Astrocyte of the cerebellum (primary cell): ENCODE data around the gene DNMBP.
A peak's percentile ranks its signal among the peaks of the same experiment; 100 is the strongest.

Source experiments
- DNase-seq: peaks from one replicate; pipeline ENCODE4 v3.0.0-alpha.2; 2011; ENCODE audit warnings: low read depth
- H3K4me3 ChIP-seq: 2 replicates; pipeline ENCODE4 v1.5.1; 2011; ENCODE audit warnings: mild to moderate bottlenecking, low read depth, low read length, moderate library complexity
- in situ Hi-C: cut with HindIII; loops from 2 replicates; pipeline ENCODE4 v1.10.0; 2017; ENCODE audit warnings: low sequenced_read_pairs
- TF ChIP-seq, protein P1 (sequence below): IDR thresholded peaks from 2 replicates; pipeline ENCODE4 v1.5.1; 2012; ENCODE audit warnings: low read length, low read depth, moderate library complexity, mild to moderate bottlenecking; ENCODE audit errors: missing control alignments

The DNMBP gene

DNA sequence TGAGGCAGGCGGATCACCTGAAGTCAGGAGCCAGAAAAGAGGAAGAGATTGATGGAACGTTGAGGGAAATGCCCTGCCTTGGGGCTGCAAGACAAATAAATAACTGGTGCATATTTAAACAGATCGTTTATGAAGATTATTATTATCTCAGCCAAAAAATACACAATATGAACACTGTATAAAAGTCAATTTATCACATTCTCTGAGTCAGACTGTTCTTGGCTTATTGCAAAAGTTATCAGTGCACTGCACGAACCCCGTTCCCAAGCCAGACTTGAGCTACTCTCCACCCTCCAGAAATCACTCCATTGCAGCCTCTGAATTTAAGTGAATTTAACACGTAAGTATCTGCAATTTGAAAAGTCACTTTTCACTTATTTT is 1.6 kb downstream of the DNMBP start:
- TF ChIP-seq, protein P1, sequence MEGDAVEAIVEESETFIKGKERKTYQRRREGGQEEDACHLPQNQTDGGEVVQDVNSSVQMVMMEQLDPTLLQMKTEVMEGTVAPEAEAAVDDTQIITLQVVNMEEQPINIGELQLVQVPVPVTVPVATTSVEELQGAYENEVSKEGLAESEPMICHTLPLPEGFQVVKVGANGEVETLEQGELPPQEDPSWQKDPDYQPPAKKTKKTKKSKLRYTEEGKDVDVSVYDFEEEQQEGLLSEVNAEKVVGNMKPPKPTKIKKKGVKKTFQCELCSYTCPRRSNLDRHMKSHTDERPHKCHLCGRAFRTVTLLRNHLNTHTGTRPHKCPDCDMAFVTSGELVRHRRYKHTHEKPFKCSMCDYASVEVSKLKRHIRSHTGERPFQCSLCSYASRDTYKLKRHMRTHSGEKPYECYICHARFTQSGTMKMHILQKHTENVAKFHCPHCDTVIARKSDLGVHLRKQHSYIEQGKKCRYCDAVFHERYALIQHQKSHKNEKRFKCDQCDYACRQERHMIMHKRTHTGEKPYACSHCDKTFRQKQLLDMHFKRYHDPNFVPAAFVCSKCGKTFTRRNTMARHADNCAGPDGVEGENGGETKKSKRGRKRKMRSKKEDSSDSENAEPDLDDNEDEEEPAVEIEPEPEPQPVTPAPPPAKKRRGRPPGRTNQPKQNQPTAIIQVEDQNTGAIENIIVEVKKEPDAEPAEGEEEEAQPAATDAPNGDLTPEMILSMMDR = no peak
- H3K4me3 ChIP-seq = peak overlapping the region; percentile 88
- no peak for DNase-seq
- in situ Hi-C loops = no loop called here

DNA sequence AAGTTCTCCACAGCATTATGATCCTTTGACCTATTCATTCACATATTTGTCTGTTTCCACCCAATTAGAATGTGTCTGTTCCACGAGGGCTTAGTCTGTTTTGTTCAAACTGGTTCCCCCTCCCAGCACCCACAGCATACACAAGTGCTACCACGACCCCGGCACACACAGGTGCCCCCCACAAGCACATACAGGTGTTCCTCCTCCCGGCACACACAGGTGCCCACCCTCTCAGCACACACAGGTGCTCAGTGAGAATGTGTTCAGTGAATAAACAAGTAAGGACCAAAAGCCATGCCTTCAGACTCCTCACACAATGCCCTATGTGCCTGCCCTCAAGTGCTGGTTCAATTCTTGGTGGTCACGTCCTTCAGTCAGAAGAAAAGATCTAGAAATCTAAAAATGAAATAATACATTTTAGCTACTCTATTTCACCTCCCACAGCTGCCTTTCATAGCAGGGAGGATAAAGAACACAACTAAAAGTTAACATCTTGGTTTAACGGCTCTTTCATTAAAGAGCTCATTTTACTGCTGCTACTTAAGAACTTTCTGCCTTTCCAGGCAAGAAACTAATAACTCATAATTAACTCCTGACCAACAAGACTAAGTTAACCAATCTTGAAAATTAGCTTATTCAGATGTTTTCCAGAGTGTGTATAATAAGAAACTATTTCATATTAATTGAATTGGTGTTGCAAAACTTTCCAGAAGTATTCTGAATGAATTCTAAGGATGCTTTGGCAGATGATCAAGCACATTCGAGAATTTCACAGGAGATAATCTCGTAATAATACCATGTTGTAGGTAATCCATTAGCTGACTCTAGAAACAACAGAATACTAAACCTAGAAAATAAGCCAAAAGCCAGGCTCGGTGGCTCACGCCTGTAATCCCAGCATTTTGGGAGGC is 2.3 kb downstream of the DNMBP start:
- TF ChIP-seq, protein P1 = no peak
- H3K4me3 ChIP-seq = peak overlapping the region; percentile 88
- in situ Hi-C loops = no loop called here
- no peak for DNase-seq

DNA sequence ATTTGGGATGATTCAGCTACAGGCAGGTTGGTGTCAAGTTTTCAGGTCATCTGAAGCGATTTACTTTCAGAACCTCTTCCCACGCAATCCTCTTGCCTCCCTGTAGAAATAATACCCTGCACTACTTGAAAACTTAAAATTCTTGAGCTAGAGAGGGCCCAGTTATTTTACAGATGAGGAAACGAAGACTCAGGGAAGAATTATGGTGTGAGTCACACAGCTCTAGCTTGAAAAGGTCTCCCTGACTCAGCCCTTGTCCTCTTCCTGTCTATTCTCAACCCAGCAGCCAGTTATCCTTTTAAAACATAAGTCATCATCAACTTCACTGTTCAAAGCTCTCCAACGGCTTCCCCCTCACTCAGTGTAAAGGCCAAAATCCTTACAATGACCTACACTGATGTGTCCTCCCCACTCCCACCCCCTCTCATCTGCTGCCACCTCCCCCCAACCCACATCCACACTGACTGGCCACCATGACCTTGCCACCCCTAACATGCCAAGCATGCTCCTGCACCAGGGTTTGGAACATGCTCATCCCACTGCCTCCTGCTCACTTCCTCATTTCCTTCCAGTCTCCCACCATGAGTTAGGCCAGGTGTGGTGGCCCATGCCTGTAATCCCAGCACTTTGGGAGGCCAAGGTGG is 3.4 kb downstream of the DNMBP start:
- DNase-seq = peak; percentile 70
- in situ Hi-C loops = no loop called here
- peak overlapping the region; percentile 20 for H3K4me3 ChIP-seq
- TF ChIP-seq, protein P1 = no peak

DNA sequence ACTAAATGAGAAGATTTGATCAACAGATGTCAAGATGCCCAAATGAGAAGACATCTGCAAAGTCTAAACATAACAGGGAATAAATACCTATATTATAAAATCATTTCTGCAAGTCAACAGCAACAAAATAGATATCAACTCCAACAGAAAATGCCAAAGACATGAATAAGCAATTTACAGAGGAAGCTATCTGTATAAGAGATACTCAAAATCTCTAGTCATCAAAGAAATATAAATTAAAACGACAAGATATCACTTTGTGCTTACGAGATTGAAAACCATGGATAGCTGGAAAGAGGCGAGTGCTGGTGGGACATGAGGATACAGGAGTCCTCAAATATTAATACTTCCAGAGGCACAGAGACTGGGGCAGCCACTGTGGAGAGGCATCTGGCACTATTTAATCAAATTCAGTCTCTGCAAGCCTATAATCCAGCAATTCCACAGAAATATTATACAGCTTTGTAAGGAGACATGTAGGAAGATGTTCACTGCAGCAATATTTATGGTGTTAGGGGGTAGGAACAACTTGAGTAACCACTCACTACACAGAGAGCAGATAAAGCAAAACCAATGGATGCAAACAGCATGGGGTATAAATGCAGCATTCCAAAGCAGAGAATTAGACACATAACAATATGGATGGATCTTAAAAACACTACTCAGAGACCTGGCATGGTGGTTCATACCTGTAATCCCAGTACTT is 4.8 kb downstream of the DNMBP start:
- TF ChIP-seq, protein P1 = no peak
- DNase-seq = no peak
- in situ Hi-C loops = no loop called here
- no peak overlapping the region for H3K4me3 ChIP-seq

DNA sequence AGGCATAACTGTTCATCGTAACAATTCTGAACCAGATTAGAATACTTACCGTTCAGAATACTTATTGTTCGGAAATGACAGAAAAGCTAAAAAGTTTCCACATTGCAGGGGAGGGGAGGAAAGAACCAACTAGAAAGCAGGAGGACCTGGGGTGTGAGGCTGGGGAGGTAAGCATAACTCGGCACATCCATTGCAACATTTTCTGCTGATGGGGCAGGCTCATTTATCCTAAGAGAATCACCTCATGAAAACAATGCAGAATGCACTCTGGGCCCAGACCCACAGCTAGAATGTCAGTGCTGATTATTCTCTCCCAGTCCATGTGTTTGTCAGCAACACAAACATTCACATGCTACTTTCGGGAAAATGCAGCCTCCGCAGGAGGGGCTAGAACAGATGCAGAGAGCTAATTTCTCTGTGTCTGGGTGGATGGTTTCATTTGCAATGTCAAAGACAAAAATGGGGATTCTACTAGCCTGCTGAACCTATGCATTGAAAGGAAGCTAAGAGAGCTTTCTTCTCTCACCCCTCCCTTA is 9.6 kb downstream of the DNMBP start:
- DNase-seq = no peak
- TF ChIP-seq, protein P1 = no peak
- in situ Hi-C loops = no loop called here
- H3K4me3 ChIP-seq = no peak overlapping the region
